ENCODE results near the gene TMEM86A.

The TMEM86A gene

GRCh38 chr11:18700872-18701271, 2.3 kb downstream of the TMEM86A start:
- DNase-seq: no peak

- no peak for DNase-seq
Measured at GRCh38 chr11:18701614-18702216, 3.1 kb downstream of the TMEM86A start.

- DNase-seq: no peak
Measured at GRCh38 chr11:18703001-18703763, 4.6 kb downstream of the TMEM86A start.

GRCh38 chr11:18704045-18704645, 5.6 kb downstream of the TMEM86A start:
- no peak for DNase-seq

GRCh38 chr11:18704698-18705097, 6.1 kb downstream of the TMEM86A start:
- DNase-seq: no peak

GRCh38 chr11:18705651-18706281, 7.2 kb downstream of the TMEM86A start:
- DNase-seq: no peak

GRCh38 chr11:18706330-18707243, 8.0 kb downstream of the TMEM86A start:
- DNase-seq: peak; percentile 24

- DNase-seq: no peak
Measured at GRCh38 chr11:18707811-18708340, 9.3 kb downstream of the TMEM86A start.

GRCh38 chr11:18709414-18709813, 10.8 kb downstream of the TMEM86A start:
- no peak for DNase-seq

- no peak for DNase-seq
Measured at GRCh38 chr11:18710545-18710944, 12.0 kb downstream of the TMEM86A start.

- no peak for DNase-seq
Measured at GRCh38 chr11:18713646-18714442, 15.3 kb downstream of the TMEM86A start.

GRCh38 chr11:18714443-18714780, 15.8 kb downstream of the TMEM86A start:
- DNase-seq: no peak

GRCh38 chr11:18715476-18715875, 16.9 kb downstream of the TMEM86A start:
- no peak for DNase-seq

- DNase-seq: no peak
Measured at GRCh38 chr11:18720091-18720807, 21.7 kb downstream of the TMEM86A start.

- DNase-seq: no peak
Measured at GRCh38 chr11:18720808-18721560, 22.4 kb downstream of the TMEM86A start.

GRCh38 chr11:18721561-18722292, 23.1 kb downstream of the TMEM86A start:
- no peak for DNase-seq

GRCh38 chr11:18722293-18722637, 23.7 kb downstream of the TMEM86A start:
- DNase-seq: no peak

- DNase-seq: no peak
Measured at GRCh38 chr11:18723991-18724390, 25.4 kb downstream of the TMEM86A start.

GRCh38 chr11:18726040-18726439, 27.5 kb downstream of the TMEM86A start, which contains the start of gene IGSF22:
TSS of gene IGSF22 (minus strand) at chr11:18726188. CDS start at chr11:18724236, 1,952 bp downstream.
- no peak for DNase-seq
